Measurements from ENCODE around the gene SQSTM1. TPM values are rescaled to one million over a fixed set of nuclear protein-coding genes. Genes with fewer than 3 reads are reported as not detected.

The SQSTM1 gene
- total and polyA plus RNA-seq, 9 of the 15 experiments (the other 6 are each of a cell fraction or from before 2014, with no cell fraction given): 5.6 to 148 (median 64.0) TPM

DNA sequence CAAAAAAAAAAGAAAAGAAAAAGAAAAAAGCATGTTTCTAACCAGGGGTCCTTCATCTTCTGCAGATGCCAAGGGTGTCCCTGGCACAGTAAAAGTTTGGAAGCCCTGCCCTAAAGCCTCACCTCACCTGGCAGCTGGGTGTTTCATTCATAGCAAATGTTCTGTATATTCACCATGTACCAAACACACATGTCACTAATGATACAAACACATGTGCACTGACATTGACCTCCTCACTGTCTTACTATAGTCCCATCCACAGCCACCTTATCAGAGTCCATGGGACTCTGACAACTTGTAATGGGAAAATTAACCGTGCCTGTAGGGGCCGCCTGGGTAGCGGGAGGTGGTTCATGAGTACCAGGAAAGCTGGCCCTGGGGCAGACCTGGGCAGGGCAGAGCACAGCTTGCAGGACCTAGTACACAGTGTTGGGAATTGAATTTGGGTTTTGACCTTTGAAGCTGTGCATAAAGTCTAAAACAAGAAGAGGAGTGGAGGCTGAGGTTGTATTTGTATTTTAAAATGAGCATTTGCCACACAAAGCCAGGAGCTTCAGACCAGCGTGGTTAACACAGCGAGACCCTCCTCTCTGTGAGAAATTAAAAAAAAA is 7.6 kb upstream of the SQSTM1 start:
- Histone ChIP-seq H3K4me1 (replicated peaks in 1 of 2; ENCODE audit: control insufficient read depth in 2 of 2, insufficient read depth in 2 of 2, low read length in 2 of 2) (peaks cover 10 to 40% of the 10 kb centered on the region in 2 experiments), H3K79me2 (ENCODE audit: control insufficient read depth, insufficient read depth, low read length) (peaks cover 41% of the 10 kb centered on the region), H3K9ac (ENCODE audit: insufficient read depth in 1 of 2, low read depth in 2 of 2, low read length in 2 of 2) (peak overlapping the region; percentile 72 to 87), H3K27ac (ENCODE audit: extremely low read depth, low read depth, low read length) (no peak overlapping the region), H4K20me1 (replicated peaks; ENCODE audit: control insufficient read depth, insufficient read depth, low read length) (no peaks in the 10 kb centered on the region), H3K36me3 (ENCODE audit: control insufficient read depth, insufficient read depth, low read length) (peaks cover 35% of the 10 kb centered on the region; the same call in 2 of the 3 replicates), H3K27me3 (ENCODE audit: control insufficient read depth in 2 of 2, insufficient read depth in 2 of 2, low read length in 2 of 2) (no peaks in the 10 kb centered on the region), H3K4me3 (peak overlapping the region; percentile 65), H3K4me2 (ENCODE audit: insufficient read depth, low read length) (peak overlapping the region; percentile 75), H3K9me1 (ENCODE audit: control insufficient read depth, insufficient read depth, low read length) (no peaks in the 10 kb centered on the region), H3K9me3 (replicated peaks; ENCODE audit: control insufficient read depth, insufficient read depth, low read depth, low read length) (no peaks in the 10 kb centered on the region), H2AFZ (ENCODE audit: low read depth, low read length) (no peak overlapping the region)
- intact Hi-C loops (cut with micrococcal nuclease): no loop called here
- FAIRE-seq (no peak), DNase-seq (ENCODE audit: extremely low read depth in 1 of 4, low spot score in 3 of 4) (no peak), ATAC-seq (no peak)
- CTCF ChIA-PET (ENCODE audit: low intra/inter-chr PET ratio): no interaction called here
- no TSS peak for BruUV-seq (replicated peaks)
- 78% methylated on average over 5 of the region's 5 CpGs for WGBS (ENCODE audit: insufficient coverage, low coverage, missing lambda C conversion rate)
- POLR2A ChIA-PET: interaction anchor here (0.6 to 3.3 kb wide), 5 partner anchors 8 to 786 kb away, joined by 3 to 30 read pairs (median 3); partner anchors contain the start of gene SQSTM1
- in situ Hi-C loops (cut with MboI): no loop called here
- TF ChIP-seq PTRF (tag; IDR thresholded peaks at IDR 0.05) (no peak), NR2F6 (CRISPR knock-in tag; IDR thresholded peaks at IDR 0.05) (no peak), SIRT6 (IDR thresholded peaks at IDR 0.05; ENCODE audit: low read depth, low read length) (no peak), HMG20A (CRISPR knock-in tag; conservative IDR thresholded peaks at IDR 0.05) (no peak), ZNF239 (CRISPR knock-in tag; IDR thresholded peaks at IDR 0.05) (no peak), POLR2AphosphoS5 (IDR thresholded peaks at IDR 0.05; ENCODE audit: control insufficient read depth, insufficient read depth, low read depth, low read length) (no peak), DIDO1 (tag; IDR thresholded peaks at IDR 0.05; ENCODE audit: low read depth) (no peak), CTBP1 (IDR thresholded peaks at IDR 0.05; ENCODE audit: borderline replicate concordance) (no peak), NCOA6 (IDR thresholded peaks at IDR 0.05) (no peak), STAG1 (CRISPR knock-in tag; IDR thresholded peaks at IDR 0.05; ENCODE audit: borderline replicate concordance) (no peak), NCOR1 (IDR thresholded peaks at IDR 0.05) (no peak), TRIM28 (IDR thresholded peaks at IDR 0.05) (no peak), ZC3H4 (CRISPR knock-in tag; IDR thresholded peaks at IDR 0.05; ENCODE audit: borderline replicate concordance) (no peak), DMBX1 (CRISPR knock-in tag; IDR thresholded peaks at IDR 0.05; ENCODE audit: borderline replicate concordance) (no peak)
- TF ChIP-seq, protein P1, sequence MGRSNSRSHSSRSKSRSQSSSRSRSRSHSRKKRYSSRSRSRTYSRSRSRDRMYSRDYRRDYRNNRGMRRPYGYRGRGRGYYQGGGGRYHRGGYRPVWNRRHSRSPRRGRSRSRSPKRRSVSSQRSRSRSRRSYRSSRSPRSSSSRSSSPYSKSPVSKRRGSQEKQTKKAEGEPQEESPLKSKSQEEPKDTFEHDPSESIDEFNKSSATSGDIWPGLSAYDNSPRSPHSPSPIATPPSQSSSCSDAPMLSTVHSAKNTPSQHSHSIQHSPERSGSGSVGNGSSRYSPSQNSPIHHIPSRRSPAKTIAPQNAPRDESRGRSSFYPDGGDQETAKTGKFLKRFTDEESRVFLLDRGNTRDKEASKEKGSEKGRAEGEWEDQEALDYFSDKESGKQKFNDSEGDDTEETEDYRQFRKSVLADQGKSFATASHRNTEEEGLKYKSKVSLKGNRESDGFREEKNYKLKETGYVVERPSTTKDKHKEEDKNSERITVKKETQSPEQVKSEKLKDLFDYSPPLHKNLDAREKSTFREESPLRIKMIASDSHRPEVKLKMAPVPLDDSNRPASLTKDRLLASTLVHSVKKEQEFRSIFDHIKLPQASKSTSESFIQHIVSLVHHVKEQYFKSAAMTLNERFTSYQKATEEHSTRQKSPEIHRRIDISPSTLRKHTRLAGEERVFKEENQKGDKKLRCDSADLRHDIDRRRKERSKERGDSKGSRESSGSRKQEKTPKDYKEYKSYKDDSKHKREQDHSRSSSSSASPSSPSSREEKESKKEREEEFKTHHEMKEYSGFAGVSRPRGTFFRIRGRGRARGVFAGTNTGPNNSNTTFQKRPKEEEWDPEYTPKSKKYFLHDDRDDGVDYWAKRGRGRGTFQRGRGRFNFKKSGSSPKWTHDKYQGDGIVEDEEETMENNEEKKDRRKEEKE (IDR thresholded peaks at IDR 0.05; ENCODE audit: borderline replicate concordance in 1 of 2, control insufficient read depth in 1 of 2, low read depth in 2 of 2, low read length in 1 of 2): no peak
- TF ChIP-seq, protein P2, sequence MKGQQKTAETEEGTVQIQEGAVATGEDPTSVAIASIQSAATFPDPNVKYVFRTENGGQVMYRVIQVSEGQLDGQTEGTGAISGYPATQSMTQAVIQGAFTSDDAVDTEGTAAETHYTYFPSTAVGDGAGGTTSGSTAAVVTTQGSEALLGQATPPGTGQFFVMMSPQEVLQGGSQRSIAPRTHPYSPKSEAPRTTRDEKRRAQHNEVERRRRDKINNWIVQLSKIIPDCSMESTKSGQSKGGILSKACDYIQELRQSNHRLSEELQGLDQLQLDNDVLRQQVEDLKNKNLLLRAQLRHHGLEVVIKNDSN (CRISPR knock-in tag; IDR thresholded peaks at IDR 0.05): no peak
- TF ChIP-seq, protein P3, sequence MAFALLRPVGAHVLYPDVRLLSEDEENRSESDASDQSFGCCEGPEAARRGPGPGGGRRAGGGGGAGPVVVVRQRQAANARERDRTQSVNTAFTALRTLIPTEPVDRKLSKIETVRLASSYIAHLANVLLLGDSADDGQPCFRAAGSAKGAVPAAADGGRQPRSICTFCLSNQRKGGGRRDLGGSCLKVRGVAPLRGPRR (CRISPR knock-in tag; IDR thresholded peaks at IDR 0.05): no peak
- TF ChIP-seq, protein P4, sequence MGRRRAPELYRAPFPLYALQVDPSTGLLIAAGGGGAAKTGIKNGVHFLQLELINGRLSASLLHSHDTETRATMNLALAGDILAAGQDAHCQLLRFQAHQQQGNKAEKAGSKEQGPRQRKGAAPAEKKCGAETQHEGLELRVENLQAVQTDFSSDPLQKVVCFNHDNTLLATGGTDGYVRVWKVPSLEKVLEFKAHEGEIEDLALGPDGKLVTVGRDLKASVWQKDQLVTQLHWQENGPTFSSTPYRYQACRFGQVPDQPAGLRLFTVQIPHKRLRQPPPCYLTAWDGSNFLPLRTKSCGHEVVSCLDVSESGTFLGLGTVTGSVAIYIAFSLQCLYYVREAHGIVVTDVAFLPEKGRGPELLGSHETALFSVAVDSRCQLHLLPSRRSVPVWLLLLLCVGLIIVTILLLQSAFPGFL (CRISPR knock-in tag; IDR thresholded peaks at IDR 0.05): no peak

All from K562 (cell line).